ENCODE data around the gene CTSV.
"Not testable (repeated sequence)": the region's sequence is repeated elsewhere in the genome, so short reads cannot be mapped to it uniquely, and the experiment has no call there.

DNA sequence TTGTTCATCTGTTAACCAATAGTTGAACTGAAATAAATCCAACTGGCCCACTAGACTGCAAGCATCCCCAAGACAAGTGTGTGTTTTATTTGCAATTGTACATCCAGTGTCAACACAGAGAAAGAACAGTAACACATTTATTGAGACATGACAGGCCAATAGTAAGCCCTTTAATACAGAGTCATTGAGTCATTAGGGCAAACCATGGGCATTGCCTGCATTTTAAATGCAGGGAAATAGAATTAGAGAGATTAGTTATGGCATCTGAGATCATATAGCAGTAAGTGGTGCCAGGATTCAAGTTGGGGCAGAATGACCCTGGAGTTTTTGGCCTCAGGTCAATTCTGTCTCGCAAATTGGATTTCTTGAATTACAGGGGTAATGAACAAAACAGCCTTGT is 15.4 kb downstream of the CTSV start:
- TF ChIP-seq, protein P1, sequence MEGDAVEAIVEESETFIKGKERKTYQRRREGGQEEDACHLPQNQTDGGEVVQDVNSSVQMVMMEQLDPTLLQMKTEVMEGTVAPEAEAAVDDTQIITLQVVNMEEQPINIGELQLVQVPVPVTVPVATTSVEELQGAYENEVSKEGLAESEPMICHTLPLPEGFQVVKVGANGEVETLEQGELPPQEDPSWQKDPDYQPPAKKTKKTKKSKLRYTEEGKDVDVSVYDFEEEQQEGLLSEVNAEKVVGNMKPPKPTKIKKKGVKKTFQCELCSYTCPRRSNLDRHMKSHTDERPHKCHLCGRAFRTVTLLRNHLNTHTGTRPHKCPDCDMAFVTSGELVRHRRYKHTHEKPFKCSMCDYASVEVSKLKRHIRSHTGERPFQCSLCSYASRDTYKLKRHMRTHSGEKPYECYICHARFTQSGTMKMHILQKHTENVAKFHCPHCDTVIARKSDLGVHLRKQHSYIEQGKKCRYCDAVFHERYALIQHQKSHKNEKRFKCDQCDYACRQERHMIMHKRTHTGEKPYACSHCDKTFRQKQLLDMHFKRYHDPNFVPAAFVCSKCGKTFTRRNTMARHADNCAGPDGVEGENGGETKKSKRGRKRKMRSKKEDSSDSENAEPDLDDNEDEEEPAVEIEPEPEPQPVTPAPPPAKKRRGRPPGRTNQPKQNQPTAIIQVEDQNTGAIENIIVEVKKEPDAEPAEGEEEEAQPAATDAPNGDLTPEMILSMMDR (IDR thresholded peaks at IDR 0.05), result not testable (repeated sequence)
- TF ChIP-seq EZH2 (IDR thresholded peaks at IDR 0.05; ENCODE audit: borderline replicate concordance, insufficient read depth, low read depth, low read length, poor library complexity, severe bottlenecking), result not testable (repeated sequence)
